ENCODE results near the gene TMTC3. TPM values are rescaled to one million over a fixed set of nuclear protein-coding genes. Genes with fewer than 3 reads are reported as not detected.

Gene TMTC3
- total RNA-seq, 2 donors from 2014 or later, result 3.3 to 6.2 TPM

GRCh38 chr12:88225776-88226175 lies 83.7 kb downstream of the TMTC3 start:
- Histone ChIP-seq H3K4me1 (no peaks in the 10 kb centered on the region), H3K9me3 (peaks cover 0 to 5% (median 0%) of the 10 kb centered on the region in 3 donors), H3K4me3 (no peak overlapping the region), H3K27ac (no peak overlapping the region), H3K36me3 (replicated peaks in 1 of 2; ENCODE audit: insufficient read depth in 1 of 2, low read depth in 2 of 2) (no peaks in the 10 kb centered on the region), H3K27me3 (no peaks in the 10 kb centered on the region)
- intact Hi-C loops (cut with DNase I), result no loop called here
- DNase-seq, result no peak
- no peak for TF ChIP-seq POLR2A (IDR thresholded peaks at IDR 0.05)
- no peak for TF ChIP-seq CTCF (IDR thresholded peaks at IDR 0.05)
- ATAC-seq, result no peak

GRCh38 chr12:88227263-88227662 lies 85.2 kb downstream of the TMTC3 start:
- H3K27ac ChIP-seq, result no peak overlapping the region
- DNase-seq (no peak), ATAC-seq (no peak)
- no peaks in the 10 kb centered on the region for H3K4me1 ChIP-seq
- no peak for TF ChIP-seq POLR2A (IDR thresholded peaks at IDR 0.05)
- peaks cover 0 to 5% (median 0%) of the 10 kb centered on the region in 3 donors for H3K9me3 ChIP-seq
- no peak overlapping the region for H3K4me3 ChIP-seq
- intact Hi-C loops (cut with DNase I), result no loop called here
- no peaks in the 10 kb centered on the region for H3K36me3 ChIP-seq (replicated peaks in 1 of 2; ENCODE audit: insufficient read depth in 1 of 2, low read depth in 2 of 2)
- WGBS, 2 donors, result 69 to 74% methylated on average over 7 of the region's 7 CpGs
- H3K27me3 ChIP-seq, result no peaks in the 10 kb centered on the region

- ATAC-seq (no peak), DNase-seq (no peak)
- TF ChIP-seq POLR2A (IDR thresholded peaks at IDR 0.05) (no peak), CTCF (IDR thresholded peaks at IDR 0.05) (no peak)
- 89 to 91% methylated on average over 12 of the region's 12 CpGs for WGBS, 2 donors
- Histone ChIP-seq H3K4me1 (no peaks in the 10 kb centered on the region), H3K36me3 (replicated peaks in 1 of 2; ENCODE audit: insufficient read depth in 1 of 2, low read depth in 2 of 2) (no peaks in the 10 kb centered on the region), H3K9me3 (no peaks in the 10 kb centered on the region), H3K27ac (no peak overlapping the region), H3K27me3 (no peaks in the 10 kb centered on the region), H3K4me3 (no peak overlapping the region)
- intact Hi-C loops (cut with DNase I), result no loop called here
Observed at GRCh38 chr12:88227871-88228270, 85.8 kb downstream of the TMTC3 start.

GRCh38 chr12:88228720-88229119 lies 86.6 kb downstream of the TMTC3 start:
- ATAC-seq (no peak), DNase-seq (no peak)
- H3K9me3 ChIP-seq, result no peaks in the 10 kb centered on the region
- no peak for TF ChIP-seq POLR2A (IDR thresholded peaks at IDR 0.05)
- TF ChIP-seq CTCF (IDR thresholded peaks at IDR 0.05), result no peak
- 86 to 90% methylated on average over 4 of the region's 4 CpGs for WGBS, 2 donors
- no peaks in the 10 kb centered on the region for H3K36me3 ChIP-seq (replicated peaks in 1 of 2; ENCODE audit: insufficient read depth in 1 of 2, low read depth in 2 of 2)
- intact Hi-C loops (cut with DNase I), result no loop called here
- H3K4me1 ChIP-seq, result no peaks in the 10 kb centered on the region
- no peaks in the 10 kb centered on the region for H3K27me3 ChIP-seq
- H3K27ac ChIP-seq, result no peak overlapping the region
- H3K4me3 ChIP-seq, result no peak overlapping the region

- H3K9me3 ChIP-seq, result no peaks in the 10 kb centered on the region
- intact Hi-C loops (cut with DNase I), result no loop called here
- ATAC-seq (no peak), DNase-seq (no peak)
- H3K27me3 ChIP-seq, result no peaks in the 10 kb centered on the region
- H3K36me3 ChIP-seq (replicated peaks in 1 of 2; ENCODE audit: insufficient read depth in 1 of 2, low read depth in 2 of 2), result no peaks in the 10 kb centered on the region
- H3K27ac ChIP-seq, result no peak overlapping the region
- H3K4me3 ChIP-seq, result no peak overlapping the region
- H3K4me1 ChIP-seq, result no peaks in the 10 kb centered on the region
- 78 to 85% methylated on average over 2 of the region's 2 CpGs for WGBS, 2 donors
- TF ChIP-seq POLR2A (IDR thresholded peaks at IDR 0.05), result no peak
- TF ChIP-seq CTCF (IDR thresholded peaks at IDR 0.05), result no peak
Observed at GRCh38 chr12:88230271-88230670, 88.2 kb downstream of the TMTC3 start.
